Measurements from ENCODE around the gene C19orf33. TPM values are rescaled to one million over a fixed set of nuclear protein-coding genes. Genes with fewer than 3 reads are reported as not detected.
A peak's percentile ranks its signal among the peaks of the same experiment; 100 is the strongest.

Gene C19orf33
- total and polyA plus RNA-seq, 9 of the 15 experiments (the other 6 are each of a cell fraction or from before 2014, with no cell fraction given): 3.2 TPM; not detected in 8

- TF ChIP-seq ZMIZ1 (IDR thresholded peaks at IDR 0.05; ENCODE audit: low read depth in 2 of 2, low read length in 2 of 2) (peak in 1 of 2 experiments; percentile 96; a peak in 2 of 4 replicates), YY1 (IDR thresholded peaks at IDR 0.05; ENCODE audit: borderline replicate concordance in 1 of 3, control insufficient read depth in 1 of 3, extremely low read depth in 1 of 3, insufficient read depth in 3 of 3, insufficient read length in 1 of 3, insufficient replicate concordance in 2 of 3, low read depth in 1 of 3, low read length in 2 of 3) (peak in 1 of 3 experiments; percentile 76), ZBTB7A (IDR thresholded peaks at IDR 0.05; ENCODE audit: borderline replicate concordance, control insufficient read depth, low read depth, low read length) (peak; percentile 69; the same call in 1 of the 2 replicates), RCOR1 (IDR thresholded peaks at IDR 0.05; ENCODE audit: borderline replicate concordance in 1 of 2, low read depth in 2 of 2, low read length in 2 of 2) (peak in 1 of 2 experiments; percentile 97; a peak in 3 of 4 replicates), SMARCE1 (IDR thresholded peaks at IDR 0.05) (peak; percentile 98), DDX20 (tag; IDR thresholded peaks at IDR 0.05; ENCODE audit: low read depth) (no peak), SOX6 (IDR thresholded peaks at IDR 0.05) (peak; percentile 94), ATF3 (IDR thresholded peaks at IDR 0.05) (peak; percentile 39; the same call in 1 of the 2 replicates), ATF3 (CRISPR knock-in tag; conservative IDR thresholded peaks at IDR 0.05) (no peak), RFX7 (CRISPR knock-in tag; IDR thresholded peaks at IDR 0.05) (no peak), TEAD1 (CRISPR knock-in tag; IDR thresholded peaks at IDR 0.05) (0 out of 4 replicates have a peak, but pooled peaks of 1 of the 2 experiments have one; percentile 41), CBX1 (IDR thresholded peaks at IDR 0.05; ENCODE audit: low read depth) (no peak), GABPA (tag; conservative IDR thresholded peaks at IDR 0.05; ENCODE audit: low read depth) (peak; percentile 87), ZBTB11 (CRISPR knock-in tag; IDR thresholded peaks at IDR 0.05) (peak in 1 of 3 experiments; percentile 83; a peak in 2 of 6 replicates), PCBP1 (IDR thresholded peaks at IDR 0.05; ENCODE audit: low read depth, low read length, poor library complexity, severe bottlenecking) (no peak), ZNF699 (CRISPR knock-in tag; IDR thresholded peaks at IDR 0.05; ENCODE audit: insufficient replicate concordance) (no peak), KHSRP (IDR thresholded peaks at IDR 0.05) (peak; percentile 61; the same call in 1 of the 2 replicates), MTF1 (CRISPR knock-in tag; IDR thresholded peaks at IDR 0.05; ENCODE audit: borderline replicate concordance) (no peak), ZNF57 (CRISPR knock-in tag; IDR thresholded peaks at IDR 0.05) (no peak)
Observed at GRCh38 chr19:38317104-38317612, 13.1 kb downstream of the C19orf33 start (continued).

All from K562 (cell line).